Measurements from ENCODE around the gene ATP6V0A1. TPM values are rescaled to one million over a fixed set of nuclear protein-coding genes. Genes with fewer than 3 reads are reported as not detected.

Gene ATP6V0A1
- polyA plus RNA-seq, 1 donor from 2014 or later = 92.1 TPM

DNA sequence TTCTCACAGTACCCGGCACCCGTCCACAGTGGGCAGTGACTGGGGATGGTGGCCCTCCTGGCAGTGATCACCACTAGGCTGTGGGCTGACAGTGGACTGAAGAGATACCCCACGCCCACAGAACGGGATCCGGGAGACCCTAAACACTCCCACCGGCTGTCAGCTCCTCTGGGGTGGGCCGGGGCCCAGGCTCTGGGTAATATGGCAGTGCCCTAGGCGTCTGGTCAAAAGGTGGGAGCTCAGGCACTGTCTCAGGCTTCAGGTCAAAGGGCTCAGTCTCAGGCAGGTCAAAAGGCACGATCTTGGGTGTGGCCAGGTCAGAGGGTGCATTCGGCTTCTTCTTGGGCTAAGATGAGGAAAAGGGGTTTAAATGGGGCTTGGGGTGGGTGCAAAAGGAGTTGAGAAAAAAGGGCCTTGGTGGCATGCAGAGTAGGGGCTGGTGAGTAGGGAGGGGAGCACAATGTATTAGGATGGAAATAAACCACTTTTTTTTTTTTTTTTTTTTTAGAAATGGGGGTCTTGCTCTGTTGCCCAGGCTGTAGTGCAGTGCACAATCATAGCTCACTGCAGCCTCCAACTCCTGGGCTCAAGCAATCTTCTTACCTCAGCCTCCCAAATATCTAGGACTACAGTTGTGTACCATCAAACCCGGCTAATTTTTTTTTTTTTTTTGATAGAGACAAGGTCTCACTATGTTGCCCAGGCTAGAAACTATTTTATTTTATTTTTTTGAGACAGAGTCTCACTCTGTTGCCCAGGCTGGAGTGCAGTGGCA, 46.6 kb upstream of the ATP6V0A1 start:
- no peaks in the 10 kb centered on the region for H3F3A ChIP-seq (ENCODE audit: insufficient read depth, low read length, poor library complexity, severe bottlenecking)
- no peak overlapping the region for H3K9ac ChIP-seq (ENCODE audit: low read length)
- no peaks in the 10 kb centered on the region for H3K9me3 ChIP-seq (ENCODE audit: low read length)
- H3K79me2 ChIP-seq (replicated peaks; ENCODE audit: insufficient read depth, low read length) = no peaks in the 10 kb centered on the region
- H3K9me2 ChIP-seq (ENCODE audit: insufficient read depth, low read length) = no peaks in the 10 kb centered on the region
- no peak overlapping the region for H2AFZ ChIP-seq (ENCODE audit: low read depth, low read length)
- H3K4me2 ChIP-seq (ENCODE audit: low read length) = no peak overlapping the region
- H3K4me3 ChIP-seq (ENCODE audit: low read length) = no peak overlapping the region
- H3K36me3 ChIP-seq (ENCODE audit: insufficient read depth, low read length) = no peaks in the 10 kb centered on the region
- H4K20me1 ChIP-seq (ENCODE audit: insufficient read depth) = no peaks in the 10 kb centered on the region
- no peak for TF ChIP-seq MXI1 (conservative IDR thresholded peaks at IDR 0.05; ENCODE audit: poor library complexity, severe bottlenecking)
- TF ChIP-seq, protein P1, sequence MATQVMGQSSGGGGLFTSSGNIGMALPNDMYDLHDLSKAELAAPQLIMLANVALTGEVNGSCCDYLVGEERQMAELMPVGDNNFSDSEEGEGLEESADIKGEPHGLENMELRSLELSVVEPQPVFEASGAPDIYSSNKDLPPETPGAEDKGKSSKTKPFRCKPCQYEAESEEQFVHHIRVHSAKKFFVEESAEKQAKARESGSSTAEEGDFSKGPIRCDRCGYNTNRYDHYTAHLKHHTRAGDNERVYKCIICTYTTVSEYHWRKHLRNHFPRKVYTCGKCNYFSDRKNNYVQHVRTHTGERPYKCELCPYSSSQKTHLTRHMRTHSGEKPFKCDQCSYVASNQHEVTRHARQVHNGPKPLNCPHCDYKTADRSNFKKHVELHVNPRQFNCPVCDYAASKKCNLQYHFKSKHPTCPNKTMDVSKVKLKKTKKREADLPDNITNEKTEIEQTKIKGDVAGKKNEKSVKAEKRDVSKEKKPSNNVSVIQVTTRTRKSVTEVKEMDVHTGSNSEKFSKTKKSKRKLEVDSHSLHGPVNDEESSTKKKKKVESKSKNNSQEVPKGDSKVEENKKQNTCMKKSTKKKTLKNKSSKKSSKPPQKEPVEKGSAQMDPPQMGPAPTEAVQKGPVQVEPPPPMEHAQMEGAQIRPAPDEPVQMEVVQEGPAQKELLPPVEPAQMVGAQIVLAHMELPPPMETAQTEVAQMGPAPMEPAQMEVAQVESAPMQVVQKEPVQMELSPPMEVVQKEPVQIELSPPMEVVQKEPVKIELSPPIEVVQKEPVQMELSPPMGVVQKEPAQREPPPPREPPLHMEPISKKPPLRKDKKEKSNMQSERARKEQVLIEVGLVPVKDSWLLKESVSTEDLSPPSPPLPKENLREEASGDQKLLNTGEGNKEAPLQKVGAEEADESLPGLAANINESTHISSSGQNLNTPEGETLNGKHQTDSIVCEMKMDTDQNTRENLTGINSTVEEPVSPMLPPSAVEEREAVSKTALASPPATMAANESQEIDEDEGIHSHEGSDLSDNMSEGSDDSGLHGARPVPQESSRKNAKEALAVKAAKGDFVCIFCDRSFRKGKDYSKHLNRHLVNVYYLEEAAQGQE (IDR thresholded peaks at IDR 0.05; ENCODE audit: borderline replicate concordance) = no peak
- TF ChIP-seq, protein P2, sequence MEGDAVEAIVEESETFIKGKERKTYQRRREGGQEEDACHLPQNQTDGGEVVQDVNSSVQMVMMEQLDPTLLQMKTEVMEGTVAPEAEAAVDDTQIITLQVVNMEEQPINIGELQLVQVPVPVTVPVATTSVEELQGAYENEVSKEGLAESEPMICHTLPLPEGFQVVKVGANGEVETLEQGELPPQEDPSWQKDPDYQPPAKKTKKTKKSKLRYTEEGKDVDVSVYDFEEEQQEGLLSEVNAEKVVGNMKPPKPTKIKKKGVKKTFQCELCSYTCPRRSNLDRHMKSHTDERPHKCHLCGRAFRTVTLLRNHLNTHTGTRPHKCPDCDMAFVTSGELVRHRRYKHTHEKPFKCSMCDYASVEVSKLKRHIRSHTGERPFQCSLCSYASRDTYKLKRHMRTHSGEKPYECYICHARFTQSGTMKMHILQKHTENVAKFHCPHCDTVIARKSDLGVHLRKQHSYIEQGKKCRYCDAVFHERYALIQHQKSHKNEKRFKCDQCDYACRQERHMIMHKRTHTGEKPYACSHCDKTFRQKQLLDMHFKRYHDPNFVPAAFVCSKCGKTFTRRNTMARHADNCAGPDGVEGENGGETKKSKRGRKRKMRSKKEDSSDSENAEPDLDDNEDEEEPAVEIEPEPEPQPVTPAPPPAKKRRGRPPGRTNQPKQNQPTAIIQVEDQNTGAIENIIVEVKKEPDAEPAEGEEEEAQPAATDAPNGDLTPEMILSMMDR (IDR thresholded peaks at IDR 0.05; ENCODE audit: poor library complexity, severe bottlenecking) = no peak
- no peak for TF ChIP-seq RAD21 (conservative IDR thresholded peaks at IDR 0.05)
- TF ChIP-seq TAF1 (IDR thresholded peaks at IDR 0.05; ENCODE audit: low read depth) = no peak
- no peak for TF ChIP-seq SMC3 (conservative IDR thresholded peaks at IDR 0.05; ENCODE audit: poor library complexity)
- TF ChIP-seq EZH2 (IDR thresholded peaks at IDR 0.05; ENCODE audit: borderline replicate concordance, insufficient read depth, low read length, poor library complexity, severe bottlenecking) = no peak
- TF ChIP-seq EP300 (conservative IDR thresholded peaks at IDR 0.05; ENCODE audit: poor library complexity, severe bottlenecking) = no peak
- H3K27me3 ChIP-seq (ENCODE audit: insufficient read depth, low read depth, low read length) = no peaks in the 10 kb centered on the region
- no peak overlapping the region for H3K27ac ChIP-seq (ENCODE audit: low read length)

DNA sequence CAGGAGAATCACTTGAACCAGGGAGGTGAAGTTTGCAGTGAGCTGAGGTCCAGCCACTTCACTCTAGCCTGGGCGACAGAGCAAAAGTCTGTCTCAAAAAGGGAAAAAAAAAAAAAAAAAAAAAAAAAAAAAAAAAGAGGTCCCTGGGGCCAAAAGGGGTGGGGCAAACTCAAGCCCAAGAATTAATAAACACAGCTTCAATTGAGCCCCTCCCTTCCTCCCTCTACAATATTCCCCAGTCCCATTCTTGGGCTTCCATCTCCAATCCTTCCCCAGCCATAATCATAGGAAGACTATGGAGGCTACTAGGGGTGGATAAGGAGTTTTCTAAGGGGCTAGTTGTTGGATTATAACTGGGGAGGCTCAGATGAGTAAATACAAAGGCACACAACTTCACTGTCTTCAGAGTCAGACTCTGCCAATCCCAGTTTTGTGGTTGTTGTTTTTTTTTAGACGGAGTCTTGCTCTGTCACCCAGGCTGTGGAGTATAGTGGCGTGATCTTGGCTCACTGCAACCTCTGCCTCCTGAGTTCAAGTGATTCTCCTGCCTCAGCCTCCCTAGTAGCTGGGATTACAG, 45.1 kb upstream of the ATP6V0A1 start:
- Histone ChIP-seq H3K27ac (ENCODE audit: low read length) (no peak overlapping the region), H3K4me2 (ENCODE audit: low read length) (no peak overlapping the region), H3K79me2 (replicated peaks; ENCODE audit: insufficient read depth, low read length) (no peaks in the 10 kb centered on the region), H3F3A (ENCODE audit: insufficient read depth, low read length, poor library complexity, severe bottlenecking) (no peaks in the 10 kb centered on the region), H3K9me3 (ENCODE audit: low read length) (no peaks in the 10 kb centered on the region), H3K4me3 (ENCODE audit: low read length) (no peak overlapping the region), H3K27me3 (ENCODE audit: insufficient read depth, low read depth, low read length) (no peaks in the 10 kb centered on the region), H3K9ac (ENCODE audit: low read length) (no peak overlapping the region), H3K36me3 (ENCODE audit: insufficient read depth, low read length) (no peaks in the 10 kb centered on the region), H4K20me1 (ENCODE audit: insufficient read depth) (no peaks in the 10 kb centered on the region), H2AFZ (ENCODE audit: low read depth, low read length) (no peak overlapping the region), H3K9me2 (ENCODE audit: insufficient read depth, low read length) (no peaks in the 10 kb centered on the region)
- no peak for TF ChIP-seq SMC3 (conservative IDR thresholded peaks at IDR 0.05; ENCODE audit: poor library complexity)
- TF ChIP-seq MXI1 (conservative IDR thresholded peaks at IDR 0.05; ENCODE audit: poor library complexity, severe bottlenecking) = no peak
- TF ChIP-seq POLR2AphosphoS5 (IDR thresholded peaks at IDR 0.05) = no peak
- TF ChIP-seq RAD21 (conservative IDR thresholded peaks at IDR 0.05) = no peak
- no peak for TF ChIP-seq TAF1 (IDR thresholded peaks at IDR 0.05; ENCODE audit: low read depth)
- TF ChIP-seq EP300 (conservative IDR thresholded peaks at IDR 0.05; ENCODE audit: poor library complexity, severe bottlenecking) = no peak
- TF ChIP-seq, protein P1 (IDR thresholded peaks at IDR 0.05; ENCODE audit: borderline replicate concordance) = no peak
- no peak for TF ChIP-seq EZH2 (IDR thresholded peaks at IDR 0.05; ENCODE audit: borderline replicate concordance, insufficient read depth, low read length, poor library complexity, severe bottlenecking)
- TF ChIP-seq, protein P2 (IDR thresholded peaks at IDR 0.05; ENCODE audit: poor library complexity, severe bottlenecking) = no peak

All from neural cell (in vitro differentiated cells).